ENCODE measurements around the gene TMED7. TPM values are rescaled to one million over a fixed set of nuclear protein-coding genes. Genes with fewer than 3 reads are reported as not detected.
"Not testable (repeated sequence)": the region's sequence is repeated elsewhere in the genome, so short reads cannot be mapped to it uniquely, and the experiment has no call there.

Gene TMED7
- 89.9 TPM for total RNA-seq (ENCODE audit: unreplicated experiment)
- long read RNA-seq, transcript TMED7-201 (3 exons, 3,757 nt), result major isoform, 24 of 25 reads
- long read RNA-seq, partial matches to known transcripts, result 0 of 25 reads
- long read RNA-seq, other reads (novel, unspliced or antisense), result 1 of 25 reads

- no peaks in the 10 kb centered on the region for H3K27me3 Mint-ChIP-seq (ENCODE audit: unreplicated experiment)
- H3K4me1 Mint-ChIP-seq (ENCODE audit: unreplicated experiment), result peaks cover 17% of the 10 kb centered on the region
- peak within 1 kb of the TSS; percentile 95 for H3K4me3 Mint-ChIP-seq (ENCODE audit: unreplicated experiment)
- no peaks in the 10 kb centered on the region for H3K9me3 Mint-ChIP-seq (ENCODE audit: unreplicated experiment)
- peak within 1 kb of the TSS; percentile 94 for H3K27ac Mint-ChIP-seq (ENCODE audit: unreplicated experiment)
- TF ChIP-seq CTCF (IDR thresholded peaks at IDR 0.05; ENCODE audit: unreplicated experiment), result peak; percentile 13
- H3K36me3 Mint-ChIP-seq (ENCODE audit: low read depth, unreplicated experiment), result no peaks in the 10 kb centered on the region
- DNase-seq (ENCODE audit: low spot score), result peak; percentile 99
Observed at GRCh38 chr5:115625579-115626444, at the start of gene TMED7. TMED7 (minus strand) TSS chr5:115626036; CDS start chr5:115625792, 244 bp downstream.

GRCh38 chr5:115674782-115675181 is 48.9 kb upstream of the TMED7 start:
- not testable (repeated sequence) for H3K27me3 Mint-ChIP-seq (ENCODE audit: unreplicated experiment); H3K9me3 Mint-ChIP-seq (ENCODE audit: unreplicated experiment); H3K36me3 Mint-ChIP-seq (ENCODE audit: low read depth, unreplicated experiment); H3K27ac Mint-ChIP-seq (ENCODE audit: unreplicated experiment); H3K4me3 Mint-ChIP-seq (ENCODE audit: unreplicated experiment); H3K4me1 Mint-ChIP-seq (ENCODE audit: unreplicated experiment); DNase-seq (ENCODE audit: low spot score)

- H3K9me3 Mint-ChIP-seq (ENCODE audit: unreplicated experiment), result no peaks in the 10 kb centered on the region
- DNase-seq (ENCODE audit: low spot score), result no peak
- H3K4me3 Mint-ChIP-seq (ENCODE audit: unreplicated experiment), result no peak overlapping the region
- TF ChIP-seq CTCF (IDR thresholded peaks at IDR 0.05; ENCODE audit: unreplicated experiment), result no peak
- no peaks in the 10 kb centered on the region for H3K27me3 Mint-ChIP-seq (ENCODE audit: unreplicated experiment)
- no peak overlapping the region for H3K27ac Mint-ChIP-seq (ENCODE audit: unreplicated experiment)
- no peaks in the 10 kb centered on the region for H3K4me1 Mint-ChIP-seq (ENCODE audit: unreplicated experiment)
- no peaks in the 10 kb centered on the region for H3K36me3 Mint-ChIP-seq (ENCODE audit: low read depth, unreplicated experiment)
Observed at GRCh38 chr5:115673596-115673995, 47.8 kb upstream of the TMED7 start.

GRCh38 chr5:115671939-115672338 is 46.1 kb upstream of the TMED7 start:
- Mint-ChIP-seq H3K4me1 (ENCODE audit: unreplicated experiment) (no peaks in the 10 kb centered on the region), H3K36me3 (ENCODE audit: low read depth, unreplicated experiment) (no peaks in the 10 kb centered on the region), H3K27ac (ENCODE audit: unreplicated experiment) (no peak overlapping the region), H3K9me3 (ENCODE audit: unreplicated experiment) (no peaks in the 10 kb centered on the region), H3K4me3 (ENCODE audit: unreplicated experiment) (no peak overlapping the region), H3K27me3 (ENCODE audit: unreplicated experiment) (no peaks in the 10 kb centered on the region)
- no peak for TF ChIP-seq CTCF (IDR thresholded peaks at IDR 0.05; ENCODE audit: unreplicated experiment)
- DNase-seq (ENCODE audit: low spot score), result no peak

- H3K27me3 Mint-ChIP-seq (ENCODE audit: unreplicated experiment), result no peaks in the 10 kb centered on the region
- no peak overlapping the region for H3K27ac Mint-ChIP-seq (ENCODE audit: unreplicated experiment)
- H3K4me3 Mint-ChIP-seq (ENCODE audit: unreplicated experiment), result no peak overlapping the region
- TF ChIP-seq CTCF (IDR thresholded peaks at IDR 0.05; ENCODE audit: unreplicated experiment), result no peak
- H3K4me1 Mint-ChIP-seq (ENCODE audit: unreplicated experiment), result no peaks in the 10 kb centered on the region
- no peaks in the 10 kb centered on the region for H3K36me3 Mint-ChIP-seq (ENCODE audit: low read depth, unreplicated experiment)
- no peak for DNase-seq (ENCODE audit: low spot score)
- no peaks in the 10 kb centered on the region for H3K9me3 Mint-ChIP-seq (ENCODE audit: unreplicated experiment)
Observed at GRCh38 chr5:115666023-115666422, 40.2 kb upstream of the TMED7 start.
